Right lobe of liver (tissue), 4 donors: ENCODE results near the gene GRM8.

Experiments used
- POLR2A ChIP-seq: fragments of 450-650 bp; IDR thresholded peaks from one replicate; pipeline ENCODE4 v1.6.1; 2017; ENCODE audit warnings: antibody characterized with exemption, mild to moderate bottlenecking
- TF ChIP-seq, protein P1 (sequence below), 4 donors: fragments of 200-600 bp in 3 of 4; fragments of 450-650 bp in 1 of 4; IDR thresholded peaks; one replicate each; pipeline versions ENCODE4 v1.5.1 to v1.8.0; 2016 to 2022; ENCODE audit warnings: antibody characterized with exemption in 4 of 4, mild to moderate bottlenecking in 2 of 4
- donor health status: DM: no; HTN: no; CAD: no.
- donor health status: DM: no; HTN: no; CAD: no.
- donor health status: DM: no; HTN: yes; CAD: no.

DNA sequence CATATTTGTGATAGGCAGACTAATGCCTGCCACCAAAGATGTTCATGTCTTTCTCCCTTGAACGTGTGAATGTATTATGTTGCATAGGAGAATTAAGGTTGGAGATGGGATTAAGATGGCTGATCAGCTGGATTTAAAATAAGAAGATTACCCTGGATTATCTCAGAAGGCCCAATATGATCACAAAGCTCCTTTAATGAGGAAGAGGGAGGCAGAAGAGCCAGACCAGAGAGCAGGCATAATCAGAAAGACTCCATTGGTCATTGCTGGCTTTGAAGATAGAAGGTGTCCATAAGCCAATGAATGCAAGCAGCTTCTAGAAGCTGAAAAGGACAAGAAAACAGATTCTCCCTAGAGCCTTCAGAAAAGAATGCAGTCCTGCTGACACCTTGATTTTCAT lies 410.3 kb downstream of the GRM8 start:
- TF ChIP-seq, protein P1, sequence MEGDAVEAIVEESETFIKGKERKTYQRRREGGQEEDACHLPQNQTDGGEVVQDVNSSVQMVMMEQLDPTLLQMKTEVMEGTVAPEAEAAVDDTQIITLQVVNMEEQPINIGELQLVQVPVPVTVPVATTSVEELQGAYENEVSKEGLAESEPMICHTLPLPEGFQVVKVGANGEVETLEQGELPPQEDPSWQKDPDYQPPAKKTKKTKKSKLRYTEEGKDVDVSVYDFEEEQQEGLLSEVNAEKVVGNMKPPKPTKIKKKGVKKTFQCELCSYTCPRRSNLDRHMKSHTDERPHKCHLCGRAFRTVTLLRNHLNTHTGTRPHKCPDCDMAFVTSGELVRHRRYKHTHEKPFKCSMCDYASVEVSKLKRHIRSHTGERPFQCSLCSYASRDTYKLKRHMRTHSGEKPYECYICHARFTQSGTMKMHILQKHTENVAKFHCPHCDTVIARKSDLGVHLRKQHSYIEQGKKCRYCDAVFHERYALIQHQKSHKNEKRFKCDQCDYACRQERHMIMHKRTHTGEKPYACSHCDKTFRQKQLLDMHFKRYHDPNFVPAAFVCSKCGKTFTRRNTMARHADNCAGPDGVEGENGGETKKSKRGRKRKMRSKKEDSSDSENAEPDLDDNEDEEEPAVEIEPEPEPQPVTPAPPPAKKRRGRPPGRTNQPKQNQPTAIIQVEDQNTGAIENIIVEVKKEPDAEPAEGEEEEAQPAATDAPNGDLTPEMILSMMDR (IDR thresholded peaks at IDR 0.05): no peak
- TF ChIP-seq POLR2A: no peak
